Suprapubic skin (tissue), 4 donors: ENCODE data around the gene UNC5CL. TPM values are rescaled to one million over a fixed set of nuclear protein-coding genes. Genes with fewer than 3 reads are reported as not detected.
"Not testable (repeated sequence)": the region's sequence is repeated elsewhere in the genome, so short reads cannot be mapped to it uniquely, and the experiment has no call there.

ENCODE experiments used
- DNase-seq, 2 donors: peaks; one replicate each; pipeline ENCODE4 v3.0.0-alpha.2; 2019; ENCODE audit warnings: low spot score in 2 of 2
- H3K27ac ChIP-seq: fragments of 200-600 bp; sonication (generic); one replicate; pipeline ENCODE4 v1.5.1; 2019
- H3K27me3 ChIP-seq: fragments of 200-600 bp; sonication (generic); one replicate; pipeline ENCODE4 v1.5.1; 2019
- H3K36me3 ChIP-seq: fragments of 200-600 bp; sonication (generic); one replicate; pipeline ENCODE4 v1.5.1; 2019
- H3K4me1 ChIP-seq: fragments of 200-600 bp; sonication (generic); one replicate; pipeline ENCODE4 v1.5.1; 2019
- H3K4me3 ChIP-seq: fragments of 200-600 bp; sonication (generic); one replicate; pipeline ENCODE4 v1.5.1; 2019; ENCODE audit warnings: mild to moderate bottlenecking
- H3K9me3 ChIP-seq: fragments of 200-600 bp; sonication (generic); one replicate; pipeline ENCODE4 v1.5.1; 2019
- CTCF ChIP-seq, 2 donors: fragments of 200-600 bp in 1 of 2; fragments of 450-650 bp in 1 of 2; sonication (generic) in 1 of 2; IDR thresholded peaks; one replicate each; pipeline ENCODE4 v1.5.1; 2016 to 2019; ENCODE audit warnings: antibody characterized with exemption in 2 of 2, mild to moderate bottlenecking in 1 of 2, moderate library complexity in 1 of 2
- EP300 ChIP-seq: sonication (generic); formaldehyde crosslinking; IDR thresholded peaks from one replicate; pipeline ENCODE4 v1.6.1; 2017; ENCODE audit warnings: antibody characterized with exemption
- POLR2A ChIP-seq, 2 donors: fragments of 450-650 bp; IDR thresholded peaks; one replicate each; pipeline ENCODE4 v1.6.1; 2017; ENCODE audit warnings: antibody characterized with exemption in 2 of 2, mild to moderate bottlenecking in 2 of 2, moderate library complexity in 2 of 2
- POLR2AphosphoS5 ChIP-seq, 3 donors: sonication (generic); formaldehyde crosslinking; IDR thresholded peaks; one replicate each; pipeline ENCODE4 v1.6.1; 2017; ENCODE audit warnings: antibody characterized with exemption in 3 of 3
- WGBS: methylation state at CpG from one replicate; pipeline ENCODE4 v1.1.5; 2018; 5-methylcytosine and 5-hydroxymethylcytosine counted together
- total RNA-seq, 4 donors: library from RNA; depleted of rRNA; stranded (reverse); fragments of >200 nt; gene quantifications; one replicate each; pipeline ENCODE4 v1.1.0, GENCODE V29; 2016

UNC5CL gene
- total RNA-seq, 4 donors from 2014 or later: 0.19 to 6.9 (median 1.4) TPM

- no peaks in the 10 kb centered on the region for H3K9me3 ChIP-seq
- H3K27me3 ChIP-seq: no peaks in the 10 kb centered on the region
- WGBS: 90% methylated on average over 4 of the region's 4 CpGs
- no peak overlapping the region for H3K4me3 ChIP-seq
- no peak overlapping the region for H3K27ac ChIP-seq
- no peaks in the 10 kb centered on the region for H3K36me3 ChIP-seq
- DNase-seq: no peak
- no peak for TF ChIP-seq POLR2AphosphoS5 (IDR thresholded peaks at IDR 0.05)
- TF ChIP-seq CTCF (IDR thresholded peaks at IDR 0.05): no peak
- no peak for TF ChIP-seq EP300
- TF ChIP-seq POLR2A (IDR thresholded peaks at IDR 0.05): no peak
- no peaks in the 10 kb centered on the region for H3K4me1 ChIP-seq
Measured at GRCh38 chr6:41014780-41015179, 24.2 kb downstream of the UNC5CL start.

GRCh38 chr6:41013466-41014153 is 25.4 kb downstream of the UNC5CL start:
- WGBS: 89% methylated on average over 5 of the region's 5 CpGs
- DNase-seq: no peak
- no peak for TF ChIP-seq CTCF (IDR thresholded peaks at IDR 0.05)
- TF ChIP-seq EP300: no peak
- TF ChIP-seq POLR2A (IDR thresholded peaks at IDR 0.05): no peak
- H3K4me1 ChIP-seq: no peaks in the 10 kb centered on the region
- H3K27me3 ChIP-seq: no peaks in the 10 kb centered on the region
- H3K9me3 ChIP-seq: no peaks in the 10 kb centered on the region
- no peaks in the 10 kb centered on the region for H3K36me3 ChIP-seq
- H3K4me3 ChIP-seq: no peak overlapping the region
- H3K27ac ChIP-seq: no peak overlapping the region

GRCh38 chr6:41011673-41012072 is 27.3 kb downstream of the UNC5CL start:
- Histone ChIP-seq H3K36me3 (no peaks in the 10 kb centered on the region), H3K27ac (no peak overlapping the region), H3K4me1 (no peaks in the 10 kb centered on the region), H3K9me3 (no peaks in the 10 kb centered on the region), H3K4me3 (no peak overlapping the region), H3K27me3 (no peaks in the 10 kb centered on the region)
- 85% methylated on average over 2 of the region's 2 CpGs for WGBS
- TF ChIP-seq CTCF (IDR thresholded peaks at IDR 0.05): no peak
- no peak for TF ChIP-seq POLR2AphosphoS5 (IDR thresholded peaks at IDR 0.05)
- no peak for TF ChIP-seq POLR2A (IDR thresholded peaks at IDR 0.05)
- no peak for TF ChIP-seq EP300
- DNase-seq: no peak

GRCh38 chr6:41009669-41010068 is 29.4 kb downstream of the UNC5CL start:
- no peak for DNase-seq
- H3K4me3 ChIP-seq: no peak overlapping the region
- H3K36me3 ChIP-seq: no peaks in the 10 kb centered on the region
- H3K9me3 ChIP-seq: no peaks in the 10 kb centered on the region
- 100% methylated on average over 1 of the region's 1 CpG for WGBS
- H3K4me1 ChIP-seq: no peaks in the 10 kb centered on the region
- no peaks in the 10 kb centered on the region for H3K27me3 ChIP-seq
- no peak overlapping the region for H3K27ac ChIP-seq
- no peak for TF ChIP-seq CTCF (IDR thresholded peaks at IDR 0.05)
- no peak for TF ChIP-seq POLR2A (IDR thresholded peaks at IDR 0.05)
- no peak for TF ChIP-seq EP300
- no peak for TF ChIP-seq POLR2AphosphoS5 (IDR thresholded peaks at IDR 0.05)

- Histone ChIP-seq H3K27me3 (peaks cover 6% of the 10 kb centered on the region), H3K4me3 (no peak overlapping the region), H3K36me3 (no peaks in the 10 kb centered on the region), H3K4me1 (no peaks in the 10 kb centered on the region), H3K9me3 (no peaks in the 10 kb centered on the region), H3K27ac (no peak overlapping the region)
- WGBS: 94% methylated on average over 3 of the region's 3 CpGs
- no peak for DNase-seq
- no peak for TF ChIP-seq POLR2AphosphoS5 (IDR thresholded peaks at IDR 0.05)
- TF ChIP-seq CTCF (IDR thresholded peaks at IDR 0.05): no peak
- TF ChIP-seq POLR2A (IDR thresholded peaks at IDR 0.05): no peak
- no peak for TF ChIP-seq EP300
Measured at GRCh38 chr6:41008011-41008410, 31.0 kb downstream of the UNC5CL start.

GRCh38 chr6:41006980-41007379 is 32.0 kb downstream of the UNC5CL start:
- DNase-seq, H3K36me3 ChIP-seq: not testable (repeated sequence)
- 93% methylated on average over 4 of the region's 4 CpGs for WGBS

More at GRCh38 chr6:41006980-41007379, 32.0 kb downstream of the UNC5CL start:
- H3K27ac ChIP-seq, H3K9me3 ChIP-seq, H3K4me3 ChIP-seq, H3K4me1 ChIP-seq: not testable (repeated sequence)
- peaks cover 13% of the 10 kb centered on the region for H3K27me3 ChIP-seq
